Astrocyte (in vitro differentiated cells and primary cell): Measurements from ENCODE around the gene ZNF860. TPM values are rescaled to one million over a fixed set of nuclear protein-coding genes. Genes with fewer than 3 reads are reported as not detected.

Experiments used
- DNase-seq: peaks from one replicate; pipeline ENCODE4 v3.0.0-alpha.2; 2010; ENCODE audit warnings: low read depth
- FAIRE-seq: peaks from 2 replicates; lab custom pipeline; 2011; peaks lifted over from hg19 to GRCh38; lab: Jason Lieb, UNC
- H2AFZ ChIP-seq: 2 replicates; pipeline ENCODE4 v1.6.0; 2012; ENCODE audit warnings: low read depth, low read length, inconsistent platforms
- H3K27ac ChIP-seq: 2 replicates; pipeline ENCODE4 v1.5.1; 2011; ENCODE audit warnings: low read depth, low read length, inconsistent platforms
- H3K27me3 ChIP-seq: 2 replicates; pipeline ENCODE4 v1.6.0; 2011; ENCODE audit warnings: low read length, inconsistent platforms; ENCODE audit not compliant: insufficient read depth
- H3K36me3 ChIP-seq: 2 replicates; pipeline ENCODE4 v1.5.1; 2011; ENCODE audit warnings: low read length, inconsistent platforms; ENCODE audit not compliant: insufficient read depth
- H3K4me1 ChIP-seq: 2 replicates; pipeline ENCODE4 v1.5.1; 2011; ENCODE audit warnings: low read length, inconsistent platforms; ENCODE audit not compliant: insufficient read depth
- H3K4me2 ChIP-seq: 2 replicates; pipeline ENCODE4 v1.6.0; 2012; ENCODE audit warnings: low read length, inconsistent platforms
- H3K4me3 ChIP-seq: 2 replicates; pipeline ENCODE4 v1.5.1; 2011; ENCODE audit warnings: low read depth, mild to moderate bottlenecking, low read length, inconsistent platforms; ENCODE audit not compliant: insufficient read depth
- H3K79me2 ChIP-seq: 2 replicates; pipeline ENCODE4 v1.6.0; 2012; ENCODE audit warnings: mild to moderate bottlenecking, low read length, inconsistent platforms; ENCODE audit not compliant: insufficient read depth
- H3K9ac ChIP-seq: 2 replicates; pipeline ENCODE4 v1.6.0; 2012; ENCODE audit warnings: mild to moderate bottlenecking, low read length, inconsistent platforms
- H3K9me3 ChIP-seq: 2 replicates; pipeline ENCODE4 v1.5.1; 2012; ENCODE audit warnings: low read depth, mild to moderate bottlenecking, low read length, inconsistent platforms; ENCODE audit not compliant: insufficient read depth
- H4K20me1 ChIP-seq: 2 replicates; pipeline ENCODE4 v1.6.0; 2012; ENCODE audit warnings: low read length, inconsistent platforms; ENCODE audit not compliant: insufficient read depth
- H3K27ac Mint-ChIP-seq: one replicate; pipeline ENCODE4 v1.8.0; 2021; ENCODE audit warnings: mild to moderate bottlenecking, mixed read lengths; ENCODE audit not compliant: unreplicated experiment
- H3K27me3 Mint-ChIP-seq: one replicate; pipeline ENCODE4 v1.8.0; 2021; ENCODE audit warnings: low read depth, mixed read lengths; ENCODE audit not compliant: unreplicated experiment
- H3K36me3 Mint-ChIP-seq: one replicate; pipeline ENCODE4 v1.8.0; 2021; ENCODE audit warnings: low read depth, mixed read lengths; ENCODE audit not compliant: unreplicated experiment
- H3K4me1 Mint-ChIP-seq: one replicate; pipeline ENCODE4 v1.8.0; 2021; ENCODE audit warnings: low read depth, mixed read lengths; ENCODE audit not compliant: unreplicated experiment
- H3K4me3 Mint-ChIP-seq: one replicate; pipeline ENCODE4 v1.8.0; 2021; ENCODE audit warnings: mild to moderate bottlenecking, moderate library complexity, mixed read lengths; ENCODE audit not compliant: unreplicated experiment
- H3K9me3 Mint-ChIP-seq: one replicate; pipeline ENCODE4 v1.8.0; 2021; ENCODE audit warnings: mild to moderate bottlenecking, mixed read lengths; ENCODE audit not compliant: unreplicated experiment
- EZH2 ChIP-seq: IDR thresholded peaks from 2 replicates; pipeline ENCODE4 v1.6.1; 2012; ENCODE audit warnings: mild to moderate bottlenecking, low read length, inconsistent platforms; ENCODE audit not compliant: insufficient read depth
- total RNA-seq: library from RNA; stranded (reverse); gene quantifications from 2 replicates; pipeline ENCODE4 v1.2.1, GENCODE V29; 2021
- TF ChIP-seq, protein P1 (sequence below): IDR thresholded peaks from 2 replicates; pipeline ENCODE4 v1.5.1; 2011; ENCODE audit warnings: low read depth, mild to moderate bottlenecking, inconsistent platforms, low read length, moderate library complexity; ENCODE audit not compliant: insufficient read depth

ZNF860 gene
- total RNA-seq, 1 donor from 2014 or later = 3.7 TPM

GRCh38 chr3:31947671-31948091 lies 33.9 kb upstream of the ZNF860 start:
- Histone ChIP-seq H3K27ac (no peak overlapping the region), H3K4me1 (no peaks in the 10 kb centered on the region), H3K9me3 (no peaks in the 10 kb centered on the region), H2AFZ (no peak overlapping the region), H3K4me3 (no peak overlapping the region), H3K36me3 (no peaks in the 10 kb centered on the region), H3K27me3 (no peaks in the 10 kb centered on the region), H3K9ac (no peak overlapping the region), H3K79me2 (peaks cover 12% of the 10 kb centered on the region), H4K20me1 (peaks cover 23% of the 10 kb centered on the region), H3K4me2 (no peak overlapping the region)
- H3K27ac Mint-ChIP-seq = no peak overlapping the region
- DNase-seq (no peak), FAIRE-seq (no peak)
- no peaks in the 10 kb centered on the region for H3K27me3 Mint-ChIP-seq
- H3K4me3 Mint-ChIP-seq = no peak overlapping the region
- peaks cover 1% of the 10 kb centered on the region for H3K36me3 Mint-ChIP-seq
- H3K4me1 Mint-ChIP-seq = peaks cover 7% of the 10 kb centered on the region
- H3K9me3 Mint-ChIP-seq = peaks cover 1% of the 10 kb centered on the region
- no peak for TF ChIP-seq EZH2
- TF ChIP-seq, protein P1, sequence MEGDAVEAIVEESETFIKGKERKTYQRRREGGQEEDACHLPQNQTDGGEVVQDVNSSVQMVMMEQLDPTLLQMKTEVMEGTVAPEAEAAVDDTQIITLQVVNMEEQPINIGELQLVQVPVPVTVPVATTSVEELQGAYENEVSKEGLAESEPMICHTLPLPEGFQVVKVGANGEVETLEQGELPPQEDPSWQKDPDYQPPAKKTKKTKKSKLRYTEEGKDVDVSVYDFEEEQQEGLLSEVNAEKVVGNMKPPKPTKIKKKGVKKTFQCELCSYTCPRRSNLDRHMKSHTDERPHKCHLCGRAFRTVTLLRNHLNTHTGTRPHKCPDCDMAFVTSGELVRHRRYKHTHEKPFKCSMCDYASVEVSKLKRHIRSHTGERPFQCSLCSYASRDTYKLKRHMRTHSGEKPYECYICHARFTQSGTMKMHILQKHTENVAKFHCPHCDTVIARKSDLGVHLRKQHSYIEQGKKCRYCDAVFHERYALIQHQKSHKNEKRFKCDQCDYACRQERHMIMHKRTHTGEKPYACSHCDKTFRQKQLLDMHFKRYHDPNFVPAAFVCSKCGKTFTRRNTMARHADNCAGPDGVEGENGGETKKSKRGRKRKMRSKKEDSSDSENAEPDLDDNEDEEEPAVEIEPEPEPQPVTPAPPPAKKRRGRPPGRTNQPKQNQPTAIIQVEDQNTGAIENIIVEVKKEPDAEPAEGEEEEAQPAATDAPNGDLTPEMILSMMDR = no peak

GRCh38 chr3:31948280-31948679 lies 33.3 kb upstream of the ZNF860 start:
- Histone ChIP-seq H3K27me3 (no peaks in the 10 kb centered on the region), H4K20me1 (peaks cover 23% of the 10 kb centered on the region), H3K79me2 (peaks cover 12% of the 10 kb centered on the region), H3K4me1 (no peaks in the 10 kb centered on the region), H2AFZ (no peak overlapping the region), H3K4me3 (no peak overlapping the region), H3K9me3 (no peaks in the 10 kb centered on the region), H3K36me3 (no peaks in the 10 kb centered on the region), H3K4me2 (no peak overlapping the region), H3K9ac (no peak overlapping the region), H3K27ac (no peak overlapping the region)
- H3K27me3 Mint-ChIP-seq = no peaks in the 10 kb centered on the region
- peaks cover 1% of the 10 kb centered on the region for H3K36me3 Mint-ChIP-seq
- no peak overlapping the region for H3K4me3 Mint-ChIP-seq
- H3K9me3 Mint-ChIP-seq = peaks cover 1% of the 10 kb centered on the region
- peaks cover 7% of the 10 kb centered on the region for H3K4me1 Mint-ChIP-seq
- FAIRE-seq (no peak), DNase-seq (no peak)
- no peak for TF ChIP-seq EZH2
- TF ChIP-seq, protein P1 = no peak
- H3K27ac Mint-ChIP-seq = no peak overlapping the region

GRCh38 chr3:31952205-31952604 lies 29.3 kb upstream of the ZNF860 start:
- Mint-ChIP-seq H3K27ac (no peak overlapping the region), H3K4me1 (no peaks in the 10 kb centered on the region)
- H3K79me2 ChIP-seq = peaks cover 7% of the 10 kb centered on the region

More at GRCh38 chr3:31952205-31952604, 29.3 kb upstream of the ZNF860 start:
- no peak overlapping the region for H3K9ac ChIP-seq
- H3K4me3 ChIP-seq = no peak overlapping the region
- no peak for TF ChIP-seq EZH2
- TF ChIP-seq, protein P1 = no peak
- no peaks in the 10 kb centered on the region for H3K27me3 ChIP-seq
- peaks cover 17% of the 10 kb centered on the region for H4K20me1 ChIP-seq
- H3K27me3 Mint-ChIP-seq = no peaks in the 10 kb centered on the region
- DNase-seq (no peak), FAIRE-seq (no peak)
- peaks cover 7% of the 10 kb centered on the region for H3K9me3 ChIP-seq
- peaks cover 10% of the 10 kb centered on the region for H3K36me3 Mint-ChIP-seq
- H3K4me3 Mint-ChIP-seq = no peak overlapping the region
- no peaks in the 10 kb centered on the region for H3K36me3 ChIP-seq
- no peak overlapping the region for H3K27ac ChIP-seq
- H2AFZ ChIP-seq = no peak overlapping the region
- no peak overlapping the region for H3K4me2 ChIP-seq
- H3K4me1 ChIP-seq = no peaks in the 10 kb centered on the region
- H3K9me3 Mint-ChIP-seq = peaks cover 9% of the 10 kb centered on the region
